GM19438 (cell line): ENCODE measurements around the gene LANCL2.
"Not testable (repeated sequence)": the region's sequence is repeated elsewhere in the genome, so short reads cannot be mapped to it uniquely, and the experiment has no call there.

Experiments used
- ATAC-seq: cut with Tn5 transposase; IDR thresholded peaks from one replicate; pipeline ENCODE4 v1.9.1; 2021; ENCODE audit warnings: low read depth; ENCODE audit not compliant: unreplicated experiment

LANCL2 gene

GRCh38 chr7:55365205-55365674 lies at the start of gene LANCL2:
LANCL2 (plus strand) TSS chr7:55365337; CDS start chr7:55366026, 689 bp downstream.
- ATAC-seq: peak; percentile 32

DNA sequence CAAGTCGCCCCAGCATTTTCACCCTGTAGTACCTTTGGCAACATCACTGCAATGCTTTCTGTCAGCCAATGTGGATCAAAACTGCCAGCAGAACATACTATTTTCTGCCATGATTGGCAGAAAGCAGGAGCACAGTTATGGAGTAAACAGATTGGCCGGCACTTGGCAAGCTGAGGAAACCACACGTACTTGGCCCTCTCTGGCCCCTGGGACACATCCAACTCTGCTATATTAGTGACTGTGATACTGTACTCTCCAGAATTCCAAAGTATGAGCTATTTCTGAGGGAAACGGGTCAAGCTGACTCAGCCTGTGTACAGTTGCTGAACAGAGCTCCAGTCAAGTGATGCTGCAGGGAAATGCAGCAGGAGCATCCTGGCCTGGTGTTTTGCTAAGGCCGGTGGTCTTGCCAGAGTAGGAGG lies 39.8 kb upstream of the LANCL2 start:
- no peak for ATAC-seq

GRCh38 chr7:55326081-55326835 lies 38.9 kb upstream of the LANCL2 start:
- ATAC-seq: no peak

DNA sequence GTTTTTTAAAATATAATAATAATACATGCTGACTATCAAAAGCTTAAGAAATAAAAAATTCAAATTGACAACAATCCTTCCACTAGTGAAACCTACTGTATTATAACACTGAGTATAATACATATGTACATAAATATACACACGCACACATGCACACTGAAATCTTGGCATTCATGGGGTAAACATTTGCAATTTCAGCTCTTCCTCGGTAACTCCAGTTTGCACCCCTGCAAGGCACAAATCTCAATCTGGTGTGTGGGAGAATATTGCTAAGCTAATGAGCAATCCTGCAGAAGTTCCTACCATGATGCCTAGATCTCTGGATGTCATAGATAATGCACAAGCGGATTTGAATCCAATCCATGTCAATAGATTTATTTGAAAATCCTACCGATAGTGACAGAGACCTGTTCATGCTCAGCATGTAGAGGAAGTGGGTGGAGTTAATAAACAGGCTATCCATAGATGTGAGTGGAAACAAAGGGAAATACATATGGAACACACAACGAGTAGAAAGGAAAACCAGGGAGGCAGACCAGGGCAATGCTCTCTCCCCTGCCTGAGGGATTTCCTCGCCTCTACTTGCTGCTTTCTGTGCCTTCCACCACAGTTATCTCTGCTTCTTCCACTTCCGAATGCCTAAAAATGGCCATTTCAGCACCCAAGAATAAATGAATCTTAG lies 38.1 kb upstream of the LANCL2 start:
- no peak for ATAC-seq

DNA sequence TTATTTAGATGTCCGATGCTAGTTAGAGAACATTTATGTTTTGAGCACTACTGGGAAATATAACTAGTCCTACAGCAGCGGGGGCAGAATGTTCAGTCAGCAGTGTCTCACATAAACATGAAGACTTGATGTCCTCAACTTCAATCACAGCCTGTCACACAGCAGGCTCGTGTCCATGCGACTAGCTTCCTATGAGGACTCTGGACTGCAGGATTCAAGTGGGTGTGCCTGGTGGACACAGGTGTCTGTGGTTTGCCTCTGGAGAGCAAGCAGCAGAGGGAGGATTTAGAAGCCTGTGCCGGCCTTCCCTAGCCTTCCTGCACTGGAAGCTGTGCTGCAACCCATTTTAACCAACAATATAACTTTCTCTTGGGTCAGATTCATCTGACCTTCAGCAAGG lies 30.0 kb upstream of the LANCL2 start:
- ATAC-seq: no peak

GRCh38 chr7:55335786-55336185 lies 29.4 kb upstream of the LANCL2 start:
- ATAC-seq: no peak

GRCh38 chr7:55336540-55336939 lies 28.6 kb upstream of the LANCL2 start:
- no peak for ATAC-seq

- ATAC-seq: no peak
These were observed 25.8 kb upstream of the LANCL2 start for GRCh38 chr7:55339033-55340000.

GRCh38 chr7:55342216-55342871 lies 22.8 kb upstream of the LANCL2 start:
- ATAC-seq: no peak

- no peak for ATAC-seq
These were observed 21.9 kb upstream of the LANCL2 start for GRCh38 chr7:55343002-55343781.

- ATAC-seq: no peak
These were observed 21.1 kb upstream of the LANCL2 start for GRCh38 chr7:55343860-55344606.

- no peak for ATAC-seq
These were observed 20.3 kb upstream of the LANCL2 start for GRCh38 chr7:55344840-55345239.

GRCh38 chr7:55345292-55345691 lies 19.8 kb upstream of the LANCL2 start:
- no peak for ATAC-seq

DNA sequence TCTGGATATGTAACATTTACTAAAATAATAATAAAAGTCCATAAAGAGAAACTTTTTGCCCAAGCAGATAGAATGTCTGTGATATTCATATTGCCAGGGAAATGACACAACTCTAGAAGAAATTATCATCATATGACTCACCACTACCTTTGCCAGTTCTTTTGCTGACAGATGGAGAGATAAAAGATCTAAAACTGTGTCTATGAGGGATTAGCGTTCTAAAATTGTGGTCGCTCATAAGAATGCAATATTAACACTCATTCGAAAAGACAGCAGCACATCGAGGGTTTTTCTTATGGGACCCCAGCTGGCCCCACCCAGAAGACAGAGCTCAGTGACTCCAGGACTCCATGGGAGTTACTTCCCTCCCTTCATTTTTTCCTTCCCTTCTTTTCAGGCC lies 16.6 kb upstream of the LANCL2 start:
- ATAC-seq: no peak

- no peak for ATAC-seq
These were observed 16.0 kb upstream of the LANCL2 start for GRCh38 chr7:55349121-55349520.

DNA sequence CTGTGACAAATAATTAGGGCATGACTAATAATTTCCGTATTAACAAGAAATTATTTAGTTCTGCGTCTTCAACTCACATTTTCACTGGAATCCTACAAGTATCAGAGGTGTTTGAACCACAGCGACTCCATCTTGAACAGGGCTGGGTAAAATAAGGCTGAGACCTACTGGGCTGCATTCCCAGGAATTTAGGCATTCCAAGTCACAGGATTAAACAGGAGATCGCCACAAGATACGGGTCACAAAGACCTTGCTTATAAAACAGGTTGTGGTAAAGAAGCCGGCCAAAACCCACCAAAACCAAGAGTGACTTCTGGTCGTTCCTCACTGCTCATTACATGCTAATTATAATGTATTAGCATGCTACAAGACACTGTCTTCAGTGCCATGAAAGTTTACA lies 14.9 kb upstream of the LANCL2 start:
- ATAC-seq: no peak

- no peak for ATAC-seq
These were observed 13.9 kb upstream of the LANCL2 start for GRCh38 chr7:55351263-55351662.

GRCh38 chr7:55352947-55353273 lies 12.2 kb upstream of the LANCL2 start:
- ATAC-seq: not testable (repeated sequence)

- ATAC-seq: no peak
These were observed 4.7 kb upstream of the LANCL2 start for GRCh38 chr7:55360486-55360885.
